Activated naive CD4-positive, alpha-beta T cell treated with anti-CD3 and anti-CD28 coated beads, Interleukin-2, amount 50 U/mL, for 24 hours (primary cell): Measurements from ENCODE around the gene VTI1A.

ENCODE experiments used
- H3K27ac Mint-ChIP-seq: one replicate; pipeline ENCODE4 v1.8.0; 2021; ENCODE audit warnings: mild to moderate bottlenecking, mixed read lengths
- H3K27me3 Mint-ChIP-seq: one replicate; pipeline ENCODE4 v1.8.0; 2021; ENCODE audit warnings: mixed read lengths
- H3K36me3 Mint-ChIP-seq: one replicate; pipeline ENCODE4 v1.8.0; 2021; ENCODE audit warnings: mixed read lengths
- H3K4me1 Mint-ChIP-seq: one replicate; pipeline ENCODE4 v1.8.0; 2021; ENCODE audit warnings: mixed read lengths
- H3K4me3 Mint-ChIP-seq: one replicate; pipeline ENCODE4 v1.8.0; 2021; ENCODE audit warnings: mild to moderate bottlenecking, mixed read lengths
- H3K9me3 Mint-ChIP-seq: one replicate; pipeline ENCODE4 v1.8.0; 2021; ENCODE audit warnings: mixed read lengths

VTI1A gene

DNA sequence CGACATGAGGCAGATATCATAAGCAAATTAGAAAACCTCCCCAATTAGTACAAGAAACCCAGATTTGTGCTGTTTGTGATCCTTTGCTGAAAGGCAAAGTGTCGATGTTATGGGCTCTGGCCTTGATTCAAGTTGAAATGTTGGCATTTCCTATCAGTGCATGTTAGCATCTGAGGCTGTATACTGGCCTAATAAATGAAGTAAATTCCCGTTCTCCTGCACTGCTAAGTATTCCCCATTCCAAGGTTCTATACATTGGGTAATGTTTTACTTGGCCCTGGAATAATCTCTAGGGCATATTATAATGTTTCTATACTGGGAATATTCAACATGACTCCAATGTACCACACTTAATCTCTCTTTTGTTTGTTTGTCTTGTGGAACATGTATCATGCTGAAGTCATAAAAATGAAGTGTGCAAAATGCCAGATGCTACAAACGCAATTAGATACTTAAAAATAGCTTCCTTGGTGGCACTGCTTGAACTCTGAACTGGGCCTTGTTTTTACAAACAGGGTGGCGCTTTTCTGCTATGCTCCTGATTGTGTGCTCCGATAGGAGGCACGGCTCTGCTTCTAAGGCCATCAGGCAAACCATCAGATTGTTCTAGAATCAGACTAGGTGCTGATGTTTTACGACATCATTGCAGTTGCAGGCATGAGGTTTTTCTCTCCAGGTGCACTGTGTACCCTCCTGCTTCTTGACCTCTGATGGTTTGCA, 346.3 kb downstream of the VTI1A start:
- Mint-ChIP-seq H3K4me3 (no peak overlapping the region), H3K27ac (no peak overlapping the region), H3K36me3 (peaks cover 14% of the 10 kb centered on the region), H3K9me3 (peaks cover 13% of the 10 kb centered on the region), H3K27me3 (no peaks in the 10 kb centered on the region), H3K4me1 (no peaks in the 10 kb centered on the region)

DNA sequence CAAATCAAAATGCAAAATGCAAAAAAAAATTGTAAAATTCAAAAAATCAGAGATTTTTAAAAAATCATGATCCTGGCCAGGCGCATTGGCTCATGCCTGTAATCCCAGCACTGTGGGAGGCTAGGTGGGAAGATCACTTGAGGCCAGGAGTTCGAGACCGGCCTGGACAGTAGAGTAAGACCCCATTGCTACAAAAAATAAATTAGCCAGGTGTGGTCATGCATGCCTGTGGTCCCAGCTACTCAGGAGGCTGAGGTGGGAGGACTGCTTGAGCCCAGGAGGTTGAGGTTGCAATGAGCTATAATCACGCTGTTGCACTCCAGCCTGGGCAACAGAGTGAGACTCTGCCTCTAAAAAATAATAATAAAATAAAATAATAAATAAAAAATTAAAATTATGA, 347.2 kb downstream of the VTI1A start:
- Mint-ChIP-seq H3K27me3 (no peaks in the 10 kb centered on the region), H3K4me3 (no peak overlapping the region), H3K9me3 (peaks cover 8% of the 10 kb centered on the region)

DNA sequence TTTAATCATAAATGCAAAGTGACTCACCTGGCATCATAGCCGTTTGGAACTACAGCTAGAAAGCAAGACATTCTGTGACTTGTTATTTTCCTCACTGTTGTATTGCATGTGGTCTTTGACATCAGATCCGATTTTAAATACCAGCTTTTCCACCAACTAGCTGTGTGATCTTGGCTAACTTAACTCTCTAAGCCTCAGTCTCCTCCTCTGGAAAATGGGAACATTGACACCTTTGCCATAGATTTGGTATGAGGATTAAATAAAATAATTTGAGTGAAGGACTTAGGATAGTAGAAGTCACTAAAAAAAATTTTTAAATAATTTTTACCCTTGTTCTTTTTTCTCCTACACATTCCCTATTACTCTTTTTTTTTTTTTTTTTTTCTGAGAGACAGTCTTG, 348.1 kb downstream of the VTI1A start:
- no peak overlapping the region for H3K27ac Mint-ChIP-seq
- no peaks in the 10 kb centered on the region for H3K27me3 Mint-ChIP-seq
- H3K9me3 Mint-ChIP-seq, result no peaks in the 10 kb centered on the region
- peaks cover 7% of the 10 kb centered on the region for H3K36me3 Mint-ChIP-seq
- H3K4me1 Mint-ChIP-seq, result no peaks in the 10 kb centered on the region
- H3K4me3 Mint-ChIP-seq, result no peak overlapping the region

More for the DNA sequence above, 347.2 kb downstream of the VTI1A start:
- Mint-ChIP-seq H3K4me1 (no peaks in the 10 kb centered on the region), H3K27ac (no peak overlapping the region), H3K36me3 (peaks cover 14% of the 10 kb centered on the region)

DNA sequence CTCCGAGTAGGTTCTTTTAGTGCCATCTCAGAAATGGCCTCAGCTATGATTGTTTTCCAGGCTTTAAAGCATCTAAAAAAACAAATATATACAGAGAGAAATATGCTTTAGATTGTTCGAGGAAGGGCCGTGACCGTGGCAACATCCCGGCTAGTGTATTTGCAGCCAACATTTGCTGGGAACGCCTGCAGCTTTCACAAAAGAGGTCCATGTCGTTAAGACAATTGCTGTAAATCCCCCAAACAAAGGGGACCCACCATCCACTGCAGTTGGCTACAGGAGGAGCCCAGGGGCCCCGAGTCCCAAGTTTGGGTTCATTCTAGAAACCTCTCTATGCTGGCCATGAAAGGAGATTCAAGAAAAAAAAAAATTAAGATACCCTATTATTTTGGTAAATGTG, 350.2 kb downstream of the VTI1A start:
- no peaks in the 10 kb centered on the region for H3K9me3 Mint-ChIP-seq
- no peak overlapping the region for H3K4me3 Mint-ChIP-seq
- H3K27me3 Mint-ChIP-seq, result no peaks in the 10 kb centered on the region
- H3K36me3 Mint-ChIP-seq, result peaks cover 2% of the 10 kb centered on the region
- no peaks in the 10 kb centered on the region for H3K4me1 Mint-ChIP-seq
- no peak overlapping the region for H3K27ac Mint-ChIP-seq

DNA sequence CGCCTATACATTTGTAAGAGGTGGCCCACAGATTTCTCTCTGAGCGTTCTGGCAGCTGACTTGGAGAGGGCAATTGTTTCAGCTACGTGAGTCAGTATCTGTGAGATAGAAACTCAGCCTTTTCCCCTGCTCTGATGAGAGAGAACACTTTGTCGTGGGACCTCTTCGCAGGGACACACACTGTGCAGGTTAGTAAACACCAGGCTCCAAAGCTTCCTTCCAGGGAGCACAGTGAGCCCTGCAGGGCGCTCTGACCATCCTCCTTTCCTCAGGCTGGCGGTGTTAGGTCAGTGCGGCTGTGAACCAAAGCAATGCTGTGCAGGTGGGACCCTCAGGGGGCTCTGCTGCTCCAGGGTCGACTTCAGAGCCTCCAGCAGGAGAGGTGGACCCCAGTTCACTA, 350.8 kb downstream of the VTI1A start:
- H3K9me3 Mint-ChIP-seq, result no peaks in the 10 kb centered on the region
- H3K27ac Mint-ChIP-seq, result no peak overlapping the region
- H3K36me3 Mint-ChIP-seq, result peaks cover 2% of the 10 kb centered on the region
- H3K4me3 Mint-ChIP-seq, result no peak overlapping the region
- no peaks in the 10 kb centered on the region for H3K27me3 Mint-ChIP-seq
- H3K4me1 Mint-ChIP-seq, result no peaks in the 10 kb centered on the region

DNA sequence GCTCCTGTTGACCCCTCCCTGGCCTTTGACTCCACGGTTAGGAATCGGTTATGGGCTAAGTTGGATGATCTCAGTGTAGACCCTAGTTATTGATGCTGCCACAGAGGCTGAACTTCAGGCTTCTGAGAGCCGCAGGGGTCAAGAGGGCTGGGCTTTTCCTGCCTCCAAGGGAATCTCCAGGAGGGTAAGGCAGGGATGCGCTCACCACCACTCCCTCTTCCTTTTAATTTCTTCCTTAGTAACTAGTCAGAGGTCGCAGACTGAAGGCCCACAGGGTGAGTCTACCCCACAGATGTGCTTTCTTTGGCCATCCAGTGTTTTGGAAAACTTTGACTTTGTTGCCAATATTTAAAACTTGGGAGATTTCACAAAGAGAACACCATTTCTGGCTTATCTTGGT, 352.0 kb downstream of the VTI1A start:
- no peaks in the 10 kb centered on the region for H3K4me1 Mint-ChIP-seq
- peaks cover 2% of the 10 kb centered on the region for H3K36me3 Mint-ChIP-seq
- H3K9me3 Mint-ChIP-seq, result no peaks in the 10 kb centered on the region
- no peaks in the 10 kb centered on the region for H3K27me3 Mint-ChIP-seq
- no peak overlapping the region for H3K27ac Mint-ChIP-seq
- no peak overlapping the region for H3K4me3 Mint-ChIP-seq

DNA sequence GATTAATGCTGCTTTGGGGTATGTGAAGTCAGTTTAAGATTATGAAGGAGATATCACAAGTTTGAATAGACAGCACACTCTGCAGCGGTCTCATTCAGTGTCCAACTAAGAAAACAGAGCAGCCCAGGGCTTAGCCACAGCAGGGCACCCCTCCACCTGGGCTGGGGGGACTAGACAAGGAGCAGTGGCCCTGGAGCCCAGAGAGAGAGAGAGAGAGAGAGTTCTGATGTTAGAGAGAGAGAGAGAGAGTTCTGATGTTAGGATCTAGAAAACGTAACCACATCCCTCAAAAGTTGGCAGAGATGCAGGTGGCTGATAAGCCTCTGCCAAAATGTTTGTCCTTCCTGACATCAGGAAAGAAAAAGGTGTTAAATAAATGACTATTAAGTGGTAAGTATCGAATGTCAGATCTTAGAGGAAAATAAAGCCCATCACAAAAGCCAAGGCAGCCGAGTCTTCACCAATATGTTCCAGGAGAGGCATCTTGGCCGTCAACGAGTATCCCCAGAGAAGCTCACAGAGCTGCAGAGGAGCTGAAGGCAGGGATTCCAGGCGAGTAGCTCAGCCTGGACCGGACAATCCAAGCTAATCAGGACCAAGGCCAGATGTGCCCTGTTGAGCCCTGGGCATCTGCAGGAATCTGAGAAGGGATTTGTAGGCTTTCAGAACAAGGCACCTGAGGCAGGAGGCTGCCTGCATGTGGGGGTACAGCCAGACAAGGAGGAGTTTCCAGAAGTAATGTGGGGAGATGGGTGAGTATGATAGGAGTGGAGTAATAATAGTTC, 352.9 kb downstream of the VTI1A start:
- Mint-ChIP-seq H3K27ac (peak overlapping the region; percentile 65), H3K27me3 (no peaks in the 10 kb centered on the region), H3K36me3 (peaks cover 2% of the 10 kb centered on the region), H3K4me1 (no peaks in the 10 kb centered on the region), H3K4me3 (no peak overlapping the region), H3K9me3 (no peaks in the 10 kb centered on the region)

DNA sequence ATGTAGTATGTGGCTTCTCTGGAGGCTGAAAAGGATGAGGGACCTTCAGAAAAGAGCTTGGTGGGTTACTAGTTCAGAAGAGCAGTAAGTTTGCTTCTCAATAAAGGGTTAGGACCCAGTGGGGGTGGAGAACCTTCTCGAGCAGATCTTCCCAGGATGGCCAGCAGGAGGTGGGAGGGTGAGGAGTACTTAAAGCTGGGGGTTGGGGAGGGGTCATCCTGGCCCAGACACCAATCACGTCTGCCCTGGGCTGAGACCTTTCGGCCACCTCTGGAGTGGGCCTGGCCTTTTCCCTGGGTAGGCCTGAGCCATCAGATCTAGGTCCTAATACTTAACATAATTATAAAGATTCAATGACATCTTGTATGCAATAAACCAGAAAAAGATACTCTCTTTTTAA, 354.0 kb downstream of the VTI1A start:
- Mint-ChIP-seq H3K36me3 (peaks cover 2% of the 10 kb centered on the region), H3K27ac (no peak overlapping the region), H3K4me3 (no peak overlapping the region), H3K4me1 (no peaks in the 10 kb centered on the region), H3K27me3 (no peaks in the 10 kb centered on the region), H3K9me3 (no peaks in the 10 kb centered on the region)

DNA sequence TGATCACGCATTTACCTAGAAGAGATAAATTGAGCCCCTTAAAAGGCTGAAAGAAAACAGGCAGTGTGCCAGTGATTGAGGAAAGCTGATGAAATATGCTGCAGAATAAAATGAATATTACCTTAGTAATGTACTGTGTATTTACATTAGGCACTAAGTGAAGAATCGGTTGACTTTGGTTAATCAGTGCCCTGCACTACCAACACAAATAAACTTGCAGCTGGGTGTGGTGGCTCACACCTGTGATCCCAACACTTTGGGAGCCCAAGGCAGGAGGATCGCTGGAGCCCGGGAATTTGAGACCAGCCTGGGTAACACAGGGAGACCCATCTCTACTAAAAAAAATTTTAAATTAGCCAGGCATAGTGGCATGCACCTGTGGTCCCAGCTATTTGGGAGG, 354.7 kb downstream of the VTI1A start:
- Mint-ChIP-seq H3K27me3 (no peaks in the 10 kb centered on the region), H3K27ac (no peak overlapping the region), H3K4me3 (no peak overlapping the region), H3K36me3 (peaks cover 2% of the 10 kb centered on the region), H3K4me1 (no peaks in the 10 kb centered on the region), H3K9me3 (no peaks in the 10 kb centered on the region)

DNA sequence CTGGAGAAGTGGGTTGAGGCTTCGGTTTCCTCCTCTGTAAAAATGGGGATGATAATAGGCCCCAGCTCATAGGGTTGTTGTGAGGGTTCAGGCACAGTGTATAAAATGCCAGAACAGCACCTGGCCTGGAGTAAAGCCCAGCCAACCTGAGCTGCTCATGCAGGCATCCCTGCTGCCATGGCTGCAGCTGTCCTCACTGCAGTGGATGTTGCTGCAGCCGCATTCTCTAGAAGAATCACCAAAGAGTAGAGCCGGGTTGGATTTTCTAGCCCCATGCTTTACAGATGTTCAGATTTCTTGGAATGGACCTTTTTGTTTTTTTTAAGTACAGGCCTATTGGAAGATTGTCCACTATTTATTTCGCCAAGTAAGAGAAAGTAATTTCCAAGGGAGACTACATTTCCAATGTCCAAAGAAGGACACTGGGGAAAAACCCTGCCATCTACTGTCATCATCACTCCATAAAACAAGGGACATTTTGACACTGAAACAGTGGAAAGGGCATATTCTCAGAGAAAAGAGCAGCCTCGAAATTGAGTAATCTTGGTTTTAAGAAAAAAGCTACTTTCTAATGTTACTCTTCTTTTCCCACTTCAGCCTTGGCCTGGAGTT, 355.5 kb downstream of the VTI1A start:
- H3K9me3 Mint-ChIP-seq, result no peaks in the 10 kb centered on the region
- no peak overlapping the region for H3K4me3 Mint-ChIP-seq
- H3K4me1 Mint-ChIP-seq, result no peaks in the 10 kb centered on the region
- no peak overlapping the region for H3K27ac Mint-ChIP-seq
- H3K27me3 Mint-ChIP-seq, result no peaks in the 10 kb centered on the region
- H3K36me3 Mint-ChIP-seq, result peaks cover 2% of the 10 kb centered on the region

DNA sequence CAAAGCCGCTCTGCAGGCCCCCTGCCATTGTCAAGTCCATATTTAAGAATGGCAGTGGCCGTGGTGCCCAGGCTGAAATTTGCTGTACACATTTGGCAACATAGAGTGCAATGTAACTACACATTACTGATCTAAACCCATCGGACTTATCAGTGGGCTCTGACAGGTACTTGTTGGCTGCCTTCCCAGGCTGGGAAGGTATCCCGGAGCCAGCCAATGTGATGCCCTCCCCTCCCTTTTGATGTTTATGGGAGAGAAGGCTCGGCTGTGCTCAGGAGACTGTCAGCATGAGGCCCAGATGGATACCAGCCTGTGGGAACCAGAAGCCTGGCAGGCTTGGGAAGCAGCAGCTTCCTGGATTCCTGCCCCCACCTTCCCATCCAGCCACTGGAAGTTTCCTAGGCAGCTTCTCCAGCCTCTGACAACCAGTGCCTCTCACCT, 357.0 kb downstream of the VTI1A start:
- H3K27ac Mint-ChIP-seq, result no peak overlapping the region
- no peak overlapping the region for H3K4me3 Mint-ChIP-seq
- no peaks in the 10 kb centered on the region for H3K27me3 Mint-ChIP-seq
- H3K9me3 Mint-ChIP-seq, result no peaks in the 10 kb centered on the region
- H3K36me3 Mint-ChIP-seq, result peaks cover 5% of the 10 kb centered on the region
- H3K4me1 Mint-ChIP-seq, result no peaks in the 10 kb centered on the region

DNA sequence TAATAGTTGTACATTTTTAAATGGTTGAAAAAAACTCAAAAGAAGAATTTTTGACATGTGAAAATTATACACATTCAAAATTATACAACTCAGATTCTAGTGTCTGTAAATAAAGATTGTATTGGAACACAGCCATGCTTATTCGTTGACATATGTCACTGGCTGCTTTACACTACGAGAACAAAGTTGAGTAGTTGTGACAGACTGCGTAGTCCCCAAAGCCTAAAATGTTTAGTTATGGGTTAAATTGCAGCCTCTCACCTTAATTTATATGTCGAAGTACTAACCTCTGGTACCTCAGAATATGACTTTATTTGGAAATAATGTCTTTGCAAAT, 358.2 kb downstream of the VTI1A start:
- H3K4me1 Mint-ChIP-seq, result no peaks in the 10 kb centered on the region
- H3K27ac Mint-ChIP-seq, result no peak overlapping the region

DNA sequence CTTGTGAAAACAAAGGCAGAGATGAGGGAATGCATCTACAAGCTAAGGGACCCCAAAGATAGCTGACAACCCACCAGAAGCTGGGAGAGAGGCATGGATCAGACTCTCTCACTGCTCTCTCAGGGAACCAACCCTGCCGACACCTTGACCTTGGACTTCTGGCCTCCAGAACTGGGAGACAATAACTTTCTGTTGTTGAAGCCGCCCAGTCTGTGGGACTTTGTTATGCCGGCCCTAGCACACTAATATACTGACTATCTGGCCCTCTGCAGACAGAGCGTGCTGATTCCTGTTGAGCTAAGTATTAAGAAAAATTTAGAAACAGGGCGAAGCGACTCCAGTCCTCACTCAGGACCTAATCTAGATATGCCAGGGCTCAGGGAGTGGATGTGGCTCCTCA, 358.7 kb downstream of the VTI1A start:
- no peaks in the 10 kb centered on the region for H3K4me1 Mint-ChIP-seq
- H3K27ac Mint-ChIP-seq, result no peak overlapping the region
- H3K9me3 Mint-ChIP-seq, result no peaks in the 10 kb centered on the region
- H3K36me3 Mint-ChIP-seq, result peaks cover 9% of the 10 kb centered on the region
- H3K27me3 Mint-ChIP-seq, result no peaks in the 10 kb centered on the region
- H3K4me3 Mint-ChIP-seq, result no peak overlapping the region

More for the DNA sequence above, 358.2 kb downstream of the VTI1A start:
- Mint-ChIP-seq H3K27me3 (no peaks in the 10 kb centered on the region), H3K4me3 (no peak overlapping the region), H3K36me3 (peaks cover 9% of the 10 kb centered on the region), H3K9me3 (no peaks in the 10 kb centered on the region)

DNA sequence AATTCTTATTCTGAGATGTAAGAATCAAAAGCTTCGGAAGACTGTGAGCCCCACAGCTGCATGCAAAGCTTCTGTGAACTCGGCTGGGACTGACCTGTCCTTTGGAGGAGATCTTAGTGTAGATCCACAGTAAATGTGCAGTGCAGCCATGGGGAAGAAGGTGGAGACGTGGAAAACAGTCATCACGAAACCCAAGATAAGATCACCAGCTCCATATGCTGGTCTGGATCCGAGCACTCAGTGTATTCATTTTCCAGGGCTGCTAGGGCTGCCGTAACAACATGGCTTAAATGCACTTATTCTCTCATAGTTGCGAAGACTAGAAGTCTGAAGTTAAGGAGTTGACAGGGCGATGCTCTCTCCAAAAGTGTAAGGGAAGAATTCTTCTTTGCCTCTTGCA, 360.0 kb downstream of the VTI1A start:
- Mint-ChIP-seq H3K27ac (no peak overlapping the region), H3K27me3 (no peaks in the 10 kb centered on the region), H3K4me1 (no peaks in the 10 kb centered on the region), H3K4me3 (no peak overlapping the region), H3K36me3 (peaks cover 9% of the 10 kb centered on the region), H3K9me3 (no peaks in the 10 kb centered on the region)

DNA sequence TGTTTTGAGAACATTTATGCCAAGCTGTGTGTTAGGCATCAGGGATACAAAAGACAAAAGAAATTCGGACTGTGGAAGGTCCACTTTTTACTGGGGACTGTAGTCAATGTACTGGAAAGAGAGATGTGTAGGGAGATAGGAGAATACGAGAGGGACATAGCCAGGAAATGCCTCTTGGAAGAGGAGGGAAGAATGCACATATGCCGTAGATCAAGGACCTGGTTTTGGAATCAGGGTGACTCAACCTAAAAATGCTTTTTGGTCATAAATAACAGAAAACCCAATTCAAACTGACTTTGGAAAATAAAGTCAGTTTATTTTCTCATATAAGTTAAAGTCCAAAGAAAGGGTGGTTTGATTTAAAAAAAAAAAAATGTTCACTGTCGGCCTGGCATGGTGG, 362.7 kb downstream of the VTI1A start:
- Mint-ChIP-seq H3K9me3 (no peaks in the 10 kb centered on the region), H3K27me3 (no peaks in the 10 kb centered on the region), H3K4me3 (no peak overlapping the region), H3K27ac (no peak overlapping the region), H3K36me3 (peaks cover 11% of the 10 kb centered on the region), H3K4me1 (no peaks in the 10 kb centered on the region)

DNA sequence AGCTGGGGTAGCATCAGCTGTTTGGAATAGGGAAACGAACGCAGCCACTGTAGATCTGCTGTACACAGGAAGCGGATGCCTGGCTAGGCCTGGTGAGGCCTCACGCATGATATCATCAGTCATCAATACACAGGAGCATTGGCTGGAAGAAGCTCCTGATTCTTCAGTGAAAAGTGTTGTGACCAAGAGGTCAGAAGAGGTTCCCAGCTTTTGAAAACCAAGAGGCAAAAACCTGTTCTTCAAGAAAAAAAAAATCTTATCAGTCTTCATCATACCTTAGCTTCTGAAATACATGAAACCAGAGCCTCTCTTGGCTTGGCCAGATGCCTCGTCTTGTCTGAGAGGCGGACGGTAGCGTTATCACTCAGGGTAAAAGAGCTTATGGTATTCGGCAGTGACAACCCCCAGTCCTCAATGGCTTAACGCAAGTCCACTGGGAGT, 363.7 kb downstream of the VTI1A start:
- Mint-ChIP-seq H3K27me3 (no peaks in the 10 kb centered on the region), H3K9me3 (no peaks in the 10 kb centered on the region), H3K27ac (no peak overlapping the region), H3K4me1 (no peaks in the 10 kb centered on the region), H3K4me3 (no peak overlapping the region), H3K36me3 (peaks cover 13% of the 10 kb centered on the region)
